WTC11 (cell line): ENCODE results near the gene TBXT. TPM values are rescaled to one million over a fixed set of nuclear protein-coding genes. Genes with fewer than 3 reads are reported as not detected.

Source experiments
- ATAC-seq: fragments of 200-7000 bp; cut with Tn5 transposase; 2 replicates; pipeline ENCODE4 v1.10.0; 2021; ENCODE audit warnings: mild to moderate bottlenecking, moderate library complexity
- CTCF ChIA-PET: fragments of 300-600 bp; sonication (Branson Sonifier 250); formaldehyde crosslinking; loops from one replicate; lab custom pipeline; 2021; ENCODE audit warnings: antibody characterized with exemption; lab: Charles Lee
- POLR2A ChIA-PET: fragments of 350-600 bp; sonication (Branson Sonifier 250); formaldehyde crosslinking; loops from one replicate; lab custom pipeline; 2021; ENCODE audit warnings: antibody characterized with exemption; lab: Charles Lee
- DNase-seq: peaks from one replicate; pipeline ENCODE4 v3.0.0; 2021; ENCODE audit warnings: low spot score
- H3K27ac Mint-ChIP-seq: 2 replicates; pipeline ENCODE4 v1.8.0; 2021; ENCODE audit warnings: mixed read lengths
- H3K27me3 Mint-ChIP-seq: 2 replicates; pipeline ENCODE4 v1.8.0; 2021; ENCODE audit warnings: low read depth, mild to moderate bottlenecking, moderate library complexity, mixed read lengths
- H3K36me3 Mint-ChIP-seq: 2 replicates; pipeline ENCODE4 v1.8.0; 2021; ENCODE audit warnings: mixed read lengths
- H3K4me1 Mint-ChIP-seq: 2 replicates; pipeline ENCODE4 v1.8.0; 2022; ENCODE audit warnings: mixed read lengths
- H3K4me3 Mint-ChIP-seq: 2 replicates; pipeline ENCODE4 v1.8.0; 2021; ENCODE audit warnings: mild to moderate bottlenecking, moderate library complexity, mixed read lengths
- H3K9me3 Mint-ChIP-seq: 2 replicates; pipeline ENCODE4 v1.8.0; 2021; ENCODE audit warnings: mixed read lengths
- ATF1 ChIP-seq: sonication (generic); formaldehyde crosslinking; IDR thresholded peaks from 2 replicates; pipeline ENCODE4 v1.8.1; 2023; ENCODE audit warnings: mild to moderate bottlenecking, moderate library complexity, missing genetic modification reagents
- ATF2 ChIP-seq: sonication (generic); formaldehyde crosslinking; IDR thresholded peaks from 2 replicates; pipeline ENCODE4 v1.8.1; 2022; ENCODE audit warnings: low read depth, missing genetic modification reagents, borderline replicate concordance
- EMX1 ChIP-seq: fragments of 250-450 bp; sonication (Bioruptor Pico); IDR thresholded peaks from 2 replicates; pipeline ENCODE4 v1.8.0; 2021; ENCODE audit warnings: mild to moderate bottlenecking
- GABPB1 ChIP-seq: sonication (generic); formaldehyde crosslinking; IDR thresholded peaks from 2 replicates; pipeline ENCODE4 v1.8.1; 2023; ENCODE audit warnings: mild to moderate bottlenecking, missing genetic modification reagents
- GRHL2 ChIP-seq: fragments of 250-450 bp; sonication (Bioruptor Pico); IDR thresholded peaks from 2 replicates; pipeline ENCODE4 v1.8.0; 2022; ENCODE audit warnings: mild to moderate bottlenecking, moderate library complexity; ENCODE audit not compliant: insufficient replicate concordance, severe bottlenecking
- IRF2 ChIP-seq: sonication (generic); formaldehyde crosslinking; IDR thresholded peaks from 2 replicates; pipeline ENCODE4 v1.8.0; 2022; ENCODE audit warnings: low read depth, missing genetic modification reagents, borderline replicate concordance
- JAZF1 ChIP-seq: fragments of 250-450 bp; sonication (Bioruptor Pico); IDR thresholded peaks from 2 replicates; pipeline ENCODE4 v1.9.0; 2021; ENCODE audit warnings: moderate library complexity, mild to moderate bottlenecking, inconsistent platforms
- MYBL2 ChIP-seq: sonication (generic); formaldehyde crosslinking; IDR thresholded peaks from 2 replicates; pipeline ENCODE4 v1.8.1; 2023; ENCODE audit warnings: mild to moderate bottlenecking, moderate library complexity, missing genetic modification reagents
- NR2C2 ChIP-seq: sonication (generic); formaldehyde crosslinking; IDR thresholded peaks from 2 replicates; pipeline ENCODE4 v1.8.0; 2022; ENCODE audit warnings: mild to moderate bottlenecking, missing genetic modification reagents
- NR3C1 ChIP-seq: sonication (generic); formaldehyde crosslinking; conservative IDR thresholded peaks from 2 replicates; pipeline ENCODE4 v1.8.1; 2023; ENCODE audit warnings: low read depth, mild to moderate bottlenecking, missing genetic modification reagents
- PREB ChIP-seq: sonication (generic); formaldehyde crosslinking; IDR thresholded peaks from 2 replicates; pipeline ENCODE4 v1.8.1; 2022; ENCODE audit warnings: mild to moderate bottlenecking, missing genetic modification reagents, moderate library complexity, borderline replicate concordance
- SMAD4 ChIP-seq: sonication (generic); formaldehyde crosslinking; IDR thresholded peaks from 2 replicates; pipeline ENCODE4 v1.8.0; 2022; ENCODE audit warnings: mild to moderate bottlenecking, missing genetic modification reagents
- STAT6 ChIP-seq: sonication (generic); formaldehyde crosslinking; conservative IDR thresholded peaks from 2 replicates; pipeline ENCODE4 v1.8.1; 2023; ENCODE audit warnings: mild to moderate bottlenecking, low read depth, missing genetic modification reagents, moderate library complexity
- TP53 ChIP-seq: sonication (generic); formaldehyde crosslinking; IDR thresholded peaks from 2 replicates; pipeline ENCODE4 v1.8.1; 2023; ENCODE audit warnings: mild to moderate bottlenecking, missing genetic modification reagents
- ZNF263 ChIP-seq: sonication (generic); formaldehyde crosslinking; IDR thresholded peaks from 2 replicates; pipeline ENCODE4 v1.8.1; 2022; ENCODE audit warnings: low read depth, mild to moderate bottlenecking, moderate library complexity, missing genetic modification reagents
- ZNF317 ChIP-seq: sonication (generic); formaldehyde crosslinking; IDR thresholded peaks from 2 replicates; pipeline ENCODE4 v1.8.1; 2023; ENCODE audit warnings: low read depth, mild to moderate bottlenecking, moderate library complexity, missing genetic modification reagents, borderline replicate concordance
- ZNF396 ChIP-seq: fragments of 250-450 bp; sonication (Bioruptor Pico); IDR thresholded peaks from 2 replicates; pipeline ENCODE4 v1.8.0; 2021; ENCODE audit warnings: mild to moderate bottlenecking, moderate library complexity, borderline replicate concordance
- total RNA-seq: library from RNA; stranded (reverse); gene quantifications from 3 replicates; pipeline ENCODE4 v1.2.3, GENCODE V29; 2021
- TF ChIP-seq, protein P1 (sequence below): sonication (generic); formaldehyde crosslinking; IDR thresholded peaks from 2 replicates; pipeline ENCODE4 v1.8.0; 2022; ENCODE audit warnings: mild to moderate bottlenecking, missing genetic modification reagents
- TF ChIP-seq, protein P2 (sequence below): sonication (generic); formaldehyde crosslinking; IDR thresholded peaks from 2 replicates; pipeline ENCODE4 v1.8.1; 2023; ENCODE audit warnings: mild to moderate bottlenecking, missing genetic modification reagents, moderate library complexity
- TF ChIP-seq, protein P3 (sequence below): fragments of 250-450 bp; sonication (Bioruptor Pico); IDR thresholded peaks from 2 replicates; pipeline ENCODE4 v1.9.0; 2021; ENCODE audit warnings: mild to moderate bottlenecking

TBXT gene
- total RNA-seq, 1 experiment from 2014 or later: 0.15 TPM

DNA sequence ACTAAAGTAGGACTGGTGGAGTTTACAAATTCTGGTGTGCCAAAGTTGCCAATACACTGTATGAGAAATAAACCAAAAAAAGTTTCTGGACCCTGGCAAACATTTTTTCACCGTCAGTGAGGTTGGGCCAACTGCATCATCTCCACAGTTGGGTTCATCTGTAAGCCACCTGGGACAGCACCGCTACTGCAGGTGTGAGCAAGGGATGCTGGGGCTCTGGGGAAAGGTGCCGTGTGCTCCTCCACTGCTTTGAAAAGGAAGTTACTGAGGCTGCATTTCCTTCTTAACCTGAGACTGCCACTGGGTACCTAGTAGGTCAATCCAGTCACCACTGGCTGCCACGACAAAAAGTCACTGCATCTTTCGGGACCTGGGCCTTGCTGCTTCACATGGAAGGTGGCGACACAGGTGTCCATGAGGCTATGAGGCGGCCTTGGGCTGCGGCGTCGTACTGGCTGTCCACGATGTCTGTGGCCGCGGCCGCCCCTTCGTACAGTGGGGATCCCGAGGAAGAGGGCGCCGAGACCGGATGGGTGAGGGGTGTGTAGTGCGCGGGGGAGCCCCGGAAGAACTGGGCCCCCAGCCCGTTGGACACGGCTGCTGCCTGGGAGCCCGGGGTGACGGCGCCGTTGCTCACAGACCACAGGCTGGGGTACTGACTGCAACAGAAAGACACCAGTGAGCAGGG lies 9.6 kb downstream of the TBXT start:
- Mint-ChIP-seq H3K4me3 (no peak overlapping the region), H3K27me3 (peaks cover 27% of the 10 kb centered on the region), H3K4me1 (no peaks in the 10 kb centered on the region), H3K36me3 (no peaks in the 10 kb centered on the region), H3K27ac (no peak overlapping the region), H3K9me3 (no peaks in the 10 kb centered on the region)
- ATAC-seq: peak; percentile 32; the same call in 1 of the 2 replicates
- ChIA-PET CTCF (interaction anchor here (1.1 to 1.6 kb wide), 6 partner anchors 9 to 268 kb away, joined by 3 to 9 read pairs (median 4); partner anchors contain the start of gene TBXT), POLR2A (no interaction called here)
- no peak for TF ChIP-seq GABPB1
- TF ChIP-seq STAT6 (CRISPR knock-in tag): no peak
- no peak for TF ChIP-seq IRF2 (CRISPR knock-in tag)
- TF ChIP-seq NR2C2: no peak
- no peak for TF ChIP-seq ATF1 (CRISPR knock-in tag)
- TF ChIP-seq ZNF317 (CRISPR knock-in tag): no peak
- TF ChIP-seq ZNF396 (CRISPR knock-in tag): no peak
- TF ChIP-seq, protein P1, sequence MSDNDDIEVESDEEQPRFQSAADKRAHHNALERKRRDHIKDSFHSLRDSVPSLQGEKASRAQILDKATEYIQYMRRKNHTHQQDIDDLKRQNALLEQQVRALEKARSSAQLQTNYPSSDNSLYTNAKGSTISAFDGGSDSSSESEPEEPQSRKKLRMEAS (CRISPR knock-in tag): no peak
- TF ChIP-seq MYBL2 (CRISPR knock-in tag): no peak
- no peak for TF ChIP-seq ZNF263
- TF ChIP-seq TP53 (CRISPR knock-in tag): no peak
- TF ChIP-seq JAZF1 (CRISPR knock-in tag): no peak
- TF ChIP-seq, protein P2, sequence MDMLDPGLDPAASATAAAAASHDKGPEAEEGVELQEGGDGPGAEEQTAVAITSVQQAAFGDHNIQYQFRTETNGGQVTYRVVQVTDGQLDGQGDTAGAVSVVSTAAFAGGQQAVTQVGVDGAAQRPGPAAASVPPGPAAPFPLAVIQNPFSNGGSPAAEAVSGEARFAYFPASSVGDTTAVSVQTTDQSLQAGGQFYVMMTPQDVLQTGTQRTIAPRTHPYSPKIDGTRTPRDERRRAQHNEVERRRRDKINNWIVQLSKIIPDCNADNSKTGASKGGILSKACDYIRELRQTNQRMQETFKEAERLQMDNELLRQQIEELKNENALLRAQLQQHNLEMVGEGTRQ: no peak
- no peak for TF ChIP-seq SMAD4 (CRISPR knock-in tag)
- no peak for TF ChIP-seq EMX1 (CRISPR knock-in tag)
- no peak for TF ChIP-seq ATF2
- TF ChIP-seq, protein P3, sequence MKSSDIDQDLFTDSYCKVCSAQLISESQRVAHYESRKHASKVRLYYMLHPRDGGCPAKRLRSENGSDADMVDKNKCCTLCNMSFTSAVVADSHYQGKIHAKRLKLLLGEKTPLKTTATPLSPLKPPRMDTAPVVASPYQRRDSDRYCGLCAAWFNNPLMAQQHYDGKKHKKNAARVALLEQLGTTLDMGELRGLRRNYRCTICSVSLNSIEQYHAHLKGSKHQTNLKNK (CRISPR knock-in tag): no peak
- no peak for TF ChIP-seq PREB (CRISPR knock-in tag)
- no peak for TF ChIP-seq NR3C1 (CRISPR knock-in tag)
- no peak for TF ChIP-seq GRHL2 (CRISPR knock-in tag)
- no peak for DNase-seq
